H9 (cell line): ENCODE data around the gene SLC7A6. TPM values are rescaled to one million over a fixed set of nuclear protein-coding genes. Genes with fewer than 3 reads are reported as not detected.

Experiments used
- DNase-seq: peaks from one replicate; pipeline ENCODE4 v3.0.0-alpha.2; 2017
- H2AFZ ChIP-seq: one replicate; pipeline ENCODE4 v1.6.1; 2013; ENCODE audit warnings: mild to moderate bottlenecking, low read length, control low read depth, moderate library complexity
- H2AK5ac ChIP-seq: 2 replicates; pipeline ENCODE4 v1.6.1; 2013; ENCODE audit warnings: low read length, control low read depth, mixed read lengths; ENCODE audit not compliant: insufficient read length
- H2BK120ac ChIP-seq: one replicate; pipeline ENCODE4 v1.6.1; 2013; ENCODE audit warnings: low read depth, mild to moderate bottlenecking, low read length, control low read depth, inconsistent platforms; ENCODE audit not compliant: poor library complexity, severe bottlenecking
- H2BK12ac ChIP-seq: 2 replicates; pipeline ENCODE4 v1.6.1; 2013; ENCODE audit warnings: low read length, control low read depth, mixed read lengths, low read depth; ENCODE audit not compliant: insufficient read length
- H2BK15ac ChIP-seq: 2 replicates; pipeline ENCODE4 v1.6.1; 2013; ENCODE audit warnings: low read depth, low read length, control low read depth
- H2BK20ac ChIP-seq: one replicate; pipeline ENCODE4 v1.6.1; 2013; ENCODE audit warnings: low read depth, mild to moderate bottlenecking, low read length, control low read depth, inconsistent platforms; ENCODE audit not compliant: poor library complexity, severe bottlenecking
- H2BK5ac ChIP-seq: 2 replicates; pipeline ENCODE4 v1.6.1; 2013; ENCODE audit warnings: low read length, control low read depth, mixed read lengths; ENCODE audit not compliant: insufficient read length
- H3K14ac ChIP-seq: 2 replicates; pipeline ENCODE4 v1.6.1; 2013; ENCODE audit warnings: low read length, control low read depth; ENCODE audit not compliant: insufficient read depth
- H3K18ac ChIP-seq: 2 replicates; pipeline ENCODE4 v1.6.1; 2013; ENCODE audit warnings: low read depth, mild to moderate bottlenecking, mixed read lengths, low read length, control low read depth; ENCODE audit not compliant: insufficient read length
- H3K23ac ChIP-seq: 2 replicates; pipeline ENCODE4 v1.6.1; 2013; ENCODE audit warnings: low read length, control low read depth, mixed read lengths, low read depth; ENCODE audit not compliant: insufficient read length
- H3K23me2 ChIP-seq: 2 replicates; pipeline ENCODE4 v1.6.1; 2013; ENCODE audit warnings: low read depth, mild to moderate bottlenecking, mixed read lengths, low read length, control low read depth; ENCODE audit not compliant: insufficient read length, poor library complexity, severe bottlenecking
- H3K27ac ChIP-seq: 2 replicates; pipeline ENCODE4 v1.5.1; 2013; ENCODE audit warnings: low read length, control low read depth, mixed read lengths, low read depth; ENCODE audit not compliant: insufficient read length
- H3K27me3 ChIP-seq: 2 replicates; pipeline ENCODE4 v1.6.1; 2013; ENCODE audit warnings: low read length, control low read depth, inconsistent platforms; ENCODE audit not compliant: insufficient read depth
- H3K4ac ChIP-seq: 2 replicates; pipeline ENCODE4 v1.6.1; 2013; ENCODE audit warnings: low read depth, mild to moderate bottlenecking, control low read depth, inconsistent platforms, low read length, moderate library complexity
- H3K4me1 ChIP-seq: 2 replicates; pipeline ENCODE4 v1.6.1; 2013; ENCODE audit warnings: low read length, control low read depth, inconsistent platforms; ENCODE audit not compliant: insufficient read depth
- H3K4me2 ChIP-seq: 2 replicates; pipeline ENCODE4 v1.6.1; 2013; ENCODE audit warnings: low read length, control low read depth, mixed read lengths; ENCODE audit not compliant: insufficient read length, insufficient read depth
- H3K56ac ChIP-seq: 2 replicates; pipeline ENCODE4 v1.6.1; 2013; ENCODE audit warnings: low read depth, mild to moderate bottlenecking, mixed read lengths, low read length, control low read depth; ENCODE audit not compliant: insufficient read length
- H3K79me1 ChIP-seq: 2 replicates; pipeline ENCODE4 v1.6.1; 2013; ENCODE audit warnings: low read depth, mild to moderate bottlenecking, moderate library complexity, low read length, control low read depth, inconsistent platforms; ENCODE audit not compliant: insufficient read depth, poor library complexity, severe bottlenecking
- H3K79me2 ChIP-seq: 2 replicates; pipeline ENCODE4 v1.6.1; 2013; ENCODE audit warnings: low read length, control low read depth, inconsistent platforms; ENCODE audit not compliant: insufficient read depth
- H3K9ac ChIP-seq: 2 replicates; pipeline ENCODE4 v1.6.1; 2013; ENCODE audit warnings: low read length, control low read depth, mixed read lengths; ENCODE audit not compliant: insufficient read length; ENCODE audit errors: extremely low read depth
- H3K9me3 ChIP-seq: one replicate; pipeline ENCODE4 v1.6.1; 2013; ENCODE audit warnings: low read depth, low read length, inconsistent platforms; ENCODE audit not compliant: control insufficient read depth
- H3T11ph ChIP-seq: one replicate; pipeline ENCODE4 v1.6.1; 2013; ENCODE audit warnings: mild to moderate bottlenecking, low read length, control low read depth, inconsistent platforms
- H4K20me1 ChIP-seq: one replicate; pipeline ENCODE4 v1.6.1; 2013; ENCODE audit not compliant: control insufficient read depth, insufficient read length, insufficient read depth
- H4K5ac ChIP-seq: 2 replicates; pipeline ENCODE4 v1.6.1; 2013; ENCODE audit warnings: low read depth, mild to moderate bottlenecking, mixed read lengths, low read length, control low read depth; ENCODE audit not compliant: insufficient read length
- H4K8ac ChIP-seq: replicated peaks from 2 replicates; pipeline ENCODE4 v1.6.1; 2013; ENCODE audit warnings: low read length, control low read depth, mixed read lengths, low read depth; ENCODE audit not compliant: insufficient read length
- H4K91ac ChIP-seq: 2 replicates; pipeline ENCODE4 v1.6.1; 2013; ENCODE audit warnings: low read depth, mild to moderate bottlenecking, moderate library complexity, mixed read lengths, low read length, control low read depth; ENCODE audit not compliant: insufficient read length
- H3K27ac Mint-ChIP-seq, 3 experiments: 2 replicates in 2 of 3; 3 replicates in 1 of 3; pipeline ENCODE4 v1.8.0; 2020 to 2021; ENCODE audit warnings: mixed read lengths in 3 of 3, mild to moderate bottlenecking in 1 of 3, moderate library complexity in 1 of 3
- H3K27me3 Mint-ChIP-seq: 2 replicates; pipeline ENCODE4 v1.8.0; 2021; ENCODE audit warnings: low read depth, mild to moderate bottlenecking, moderate library complexity, mixed read lengths
- H3K36me3 Mint-ChIP-seq, 3 experiments: 2 replicates in 2 of 3; 3 replicates in 1 of 3; pipeline ENCODE4 v1.8.0; 2020 to 2021; ENCODE audit warnings: low read depth in 3 of 3, mixed read lengths in 3 of 3; ENCODE audit not compliant: insufficient read depth in 1 of 3
- H3K4me1 Mint-ChIP-seq, 2 experiments: 2 replicates each; pipeline ENCODE4 v1.8.0; 2020; ENCODE audit warnings: mixed read lengths in 2 of 2
- H3K4me3 Mint-ChIP-seq, 2 experiments: 2 replicates in 1 of 2; 3 replicates in 1 of 2; pipeline ENCODE4 v1.8.0; 2020 to 2021; ENCODE audit warnings: mild to moderate bottlenecking in 2 of 2, mixed read lengths in 2 of 2, moderate library complexity in 1 of 2
- H3K9me3 Mint-ChIP-seq, 2 experiments: 2 replicates in 1 of 2; 3 replicates in 1 of 2; pipeline ENCODE4 v1.8.0; 2020; ENCODE audit warnings: mild to moderate bottlenecking in 2 of 2, mixed read lengths in 2 of 2, moderate library complexity in 1 of 2
- CTCF ChIP-seq: fragments of 200-600 bp; sonication (generic); conservative IDR thresholded peaks from 3 replicates; pipeline ENCODE4 v1.8.0; 2021; ENCODE audit warnings: antibody characterized with exemption, mild to moderate bottlenecking
- WGBS: extraction: QIAGEN DNeasy Blood & Tissue Kit; methylation state at CpG from one replicate; pipeline ENCODE4 v1.1.7; 2013; ENCODE audit warnings: missing lambda C conversion rate, low lambda C conversion rate, mixed read lengths; ENCODE audit not compliant: insufficient read length; ENCODE audit errors: extremely low coverage; 5-methylcytosine and 5-hydroxymethylcytosine counted together
- total RNA-seq: library from RNA; stranded (reverse); gene quantifications from 2 replicates; pipeline ENCODE4 v1.2.1, GENCODE V29; 2021

SLC7A6 gene
- total RNA-seq, 1 experiment from 2014 or later, result 21.1 TPM

- Histone ChIP-seq H2AFZ (no peak overlapping the region), H3K79me1 (no peaks in the 10 kb centered on the region), H3K9ac (no peak overlapping the region), H2BK20ac (no peak overlapping the region), H4K20me1 (no peaks in the 10 kb centered on the region), H3K27me3 (no peaks in the 10 kb centered on the region; the same call in 1 of the 2 replicates), H3K4me1 (no peaks in the 10 kb centered on the region), H3K14ac (no peak overlapping the region), H3K56ac (no peak overlapping the region), H4K91ac (no peak overlapping the region), H3K23me2 (no peaks in the 10 kb centered on the region), H3T11ph (no peak overlapping the region), H4K5ac (no peak overlapping the region), H2BK15ac (no peak overlapping the region), H3K23ac (no peak overlapping the region), H2BK12ac (no peak overlapping the region), H3K4ac (no peak overlapping the region), H3K4me2 (no peak overlapping the region), H3K9me3 (no peaks in the 10 kb centered on the region), H2BK120ac (no peak overlapping the region), H3K18ac (no peak overlapping the region), H2BK5ac (no peak overlapping the region), H2AK5ac (no peak overlapping the region), H4K8ac (no peak overlapping the region), H3K79me2 (no peaks in the 10 kb centered on the region), H3K27ac (no peak overlapping the region)
- Mint-ChIP-seq H3K4me3 (no peak overlapping the region), H3K27ac (no peak overlapping the region), H3K36me3 (peaks cover 2 to 47% (median 24%) of the 10 kb centered on the region in 3 experiments; a peak in 6 of 7 replicates), H3K4me1 (peaks cover 3 to 6% of the 10 kb centered on the region in 2 experiments; a peak in 3 of 4 replicates), H3K9me3 (no peaks in the 10 kb centered on the region), H3K27me3 (no peaks in the 10 kb centered on the region)
- DNase-seq, result no peak
- no peak for TF ChIP-seq CTCF
- WGBS, result no CpG with 5 or more reads among the region's 3 CpGs
Measured at GRCh38 chr16:68328860-68329390, 64.6 kb downstream of the SLC7A6 start.
